Tongue (tissue), 2 donors: ENCODE results near the gene SKAP1. TPM values are rescaled to one million over a fixed set of nuclear protein-coding genes. Genes with fewer than 3 reads are reported as not detected.
A peak's percentile ranks its signal among the peaks of the same experiment; 100 is the strongest.
"Not testable (repeated sequence)": the region's sequence is repeated elsewhere in the genome, so short reads cannot be mapped to it uniquely, and the experiment has no call there.

Experiments
- DNase-seq: peaks from one replicate; pipeline ENCODE4 v3.0.0-alpha.2; 2015
- total RNA-seq: library from RNA; depleted of rRNA; stranded (reverse); fragments of >200 nt; gene quantifications from one replicate; pipeline ENCODE4 v1.2.3, GENCODE V29; 2014

The SKAP1 gene
- total RNA-seq, 1 donor from 2014 or later: 0.41 TPM

DNA sequence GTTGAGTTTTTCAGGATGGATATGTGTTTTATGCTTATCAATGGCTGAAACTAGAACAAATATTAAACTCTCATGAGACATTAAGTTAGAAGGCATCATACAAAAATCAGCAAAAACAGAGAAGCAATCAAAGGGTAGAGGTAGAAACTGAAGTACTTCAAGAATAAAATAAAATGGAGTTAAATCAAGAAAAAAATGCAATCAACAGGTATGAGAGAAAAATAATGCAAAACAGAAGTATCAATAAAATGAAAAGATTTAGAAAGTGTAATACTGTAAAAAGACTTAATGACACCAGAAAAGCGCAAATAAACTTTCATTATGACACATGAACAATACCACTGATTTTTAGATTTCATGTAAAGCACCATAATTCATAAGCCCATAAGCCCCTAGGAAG, 112.3 kb downstream of the SKAP1 start:
- DNase-seq: no peak

DNA sequence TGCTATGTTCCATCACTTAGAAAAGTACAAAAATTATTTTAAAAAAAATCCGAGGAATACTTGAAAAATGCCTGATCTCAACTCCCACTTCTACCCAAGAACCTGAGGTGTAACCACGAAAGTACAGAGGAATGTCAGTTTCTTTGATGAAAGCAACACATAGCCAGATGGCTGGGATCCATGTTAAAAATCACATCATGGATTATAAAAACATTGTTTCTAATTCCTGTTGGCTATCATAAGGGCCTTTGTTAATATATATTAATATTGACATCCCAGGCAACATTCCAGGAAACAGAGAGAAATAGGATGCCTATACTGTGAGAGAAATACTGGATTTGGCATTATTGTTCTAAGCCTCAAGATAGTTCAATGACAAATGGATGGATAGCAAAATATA, 115.3 kb downstream of the SKAP1 start:
- no peak for DNase-seq

DNA sequence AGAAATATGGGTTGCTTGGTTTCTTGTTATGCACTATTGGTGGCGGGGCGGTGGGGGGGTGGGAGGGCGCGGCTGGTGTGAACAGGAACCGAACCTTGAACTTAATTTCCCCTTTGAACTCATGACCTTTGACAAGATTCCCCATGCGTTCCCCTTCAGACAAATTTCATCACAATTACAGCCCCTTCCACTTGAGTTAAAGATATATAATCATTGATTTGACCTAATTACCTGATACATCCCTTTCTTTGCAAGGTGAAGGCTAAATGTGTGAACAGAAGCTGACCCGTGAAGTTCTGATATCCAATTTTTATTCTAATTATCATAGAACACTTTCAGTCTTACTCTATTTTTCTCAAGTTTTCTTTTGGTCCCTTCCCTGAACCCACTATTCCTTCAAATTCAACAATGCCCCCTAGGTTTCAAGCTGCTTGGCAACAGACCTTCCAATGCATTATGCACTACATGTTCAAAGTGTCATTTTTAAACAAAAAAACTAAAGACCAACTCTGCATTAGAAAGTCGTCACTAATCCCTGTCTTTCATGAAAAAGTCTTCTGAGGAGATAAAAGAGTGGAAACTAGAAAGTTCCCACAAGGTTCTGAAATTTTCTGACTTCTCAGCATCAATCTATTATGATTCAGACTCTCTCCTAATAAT, 116.8 kb downstream of the SKAP1 start:
- DNase-seq: no peak

DNA sequence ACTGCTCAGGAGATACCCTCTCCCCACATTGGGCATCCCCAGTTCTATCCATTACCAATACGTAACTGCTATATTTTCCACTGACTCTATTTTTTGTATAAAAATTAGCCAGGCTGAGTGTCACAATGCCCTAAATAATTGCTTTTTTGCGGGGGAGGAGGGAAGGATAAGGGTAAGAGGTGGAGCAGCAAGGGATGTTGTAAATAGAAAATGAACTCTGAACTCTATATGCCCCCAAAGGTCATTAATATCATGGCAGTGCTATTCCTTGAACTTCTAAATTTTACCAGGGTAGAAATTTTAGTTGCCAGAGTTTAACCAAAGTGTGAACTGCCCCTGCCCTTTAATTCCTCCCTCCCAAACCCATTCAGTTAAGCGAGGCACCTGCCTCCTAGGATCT, 118.7 kb downstream of the SKAP1 start:
- DNase-seq: no peak

DNA sequence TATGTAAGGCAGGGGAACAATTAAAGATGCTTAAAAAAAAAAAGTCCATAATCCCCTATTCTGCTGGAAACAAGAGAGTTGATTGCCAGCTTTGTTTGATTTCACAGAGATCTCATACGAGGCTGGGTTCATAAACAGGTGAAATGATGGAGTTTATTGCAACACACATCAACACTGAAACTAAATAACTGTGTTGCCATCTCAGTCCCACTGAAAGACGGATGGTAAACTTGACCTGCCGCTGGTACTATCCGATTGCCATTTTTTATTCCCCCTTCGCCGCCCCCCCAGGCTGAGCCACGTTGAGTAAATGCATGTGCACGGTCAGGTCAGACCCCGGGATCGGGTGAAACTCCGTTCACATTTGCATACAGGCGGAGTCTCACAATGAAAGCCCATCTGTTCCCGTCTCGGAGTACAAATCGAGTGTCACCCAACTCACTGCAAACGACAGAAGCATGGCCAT, 119.2 kb downstream of the SKAP1 start:
- peak; percentile 23 for DNase-seq

DNA sequence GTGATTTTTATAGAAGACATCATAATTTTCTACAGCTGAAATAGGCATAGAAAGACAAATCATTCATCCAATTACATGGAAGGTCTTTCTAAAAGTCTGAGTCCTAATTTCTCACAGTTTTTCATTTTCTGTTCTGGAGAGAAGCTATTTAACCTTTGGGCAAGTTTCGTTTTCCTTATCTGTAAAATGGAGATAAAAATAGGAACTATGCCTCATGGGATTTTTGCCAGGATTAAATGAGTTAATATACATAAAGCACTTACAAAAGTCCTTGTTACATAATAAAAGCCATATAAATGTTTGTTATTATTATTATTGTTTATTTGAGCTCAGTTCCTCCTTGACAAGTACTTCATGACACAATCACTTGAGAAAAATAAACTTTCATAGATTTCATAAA, 121.4 kb downstream of the SKAP1 start:
- DNase-seq: no peak

DNA sequence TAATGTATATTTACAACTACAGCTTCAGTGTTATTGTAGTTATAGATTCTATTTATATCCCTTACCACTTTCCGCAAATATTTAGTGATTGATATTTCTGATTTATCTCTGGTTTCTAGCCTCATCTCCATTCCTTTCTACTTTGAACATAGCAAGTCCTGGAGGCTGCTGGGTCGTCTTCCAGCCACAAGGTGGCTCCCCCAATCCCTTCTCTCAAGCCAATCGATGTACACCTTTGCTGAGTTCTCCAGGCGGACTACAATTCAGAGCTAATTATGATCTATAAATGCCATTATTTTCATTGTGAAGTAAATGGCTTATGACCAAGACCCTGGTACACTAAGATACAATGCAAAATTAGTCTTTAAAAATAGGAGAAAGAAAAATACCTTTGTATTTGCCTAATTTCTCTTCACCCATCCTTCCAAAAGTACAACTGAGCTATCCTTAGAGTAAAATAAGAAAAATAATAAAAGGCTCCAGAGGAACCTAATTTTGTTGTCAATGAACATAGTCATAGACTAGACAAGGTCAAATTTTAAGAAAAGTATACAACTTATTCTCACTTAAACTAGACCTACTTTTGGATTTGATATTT, 122.1 kb downstream of the SKAP1 start:
- DNase-seq: peak; percentile 63

DNA sequence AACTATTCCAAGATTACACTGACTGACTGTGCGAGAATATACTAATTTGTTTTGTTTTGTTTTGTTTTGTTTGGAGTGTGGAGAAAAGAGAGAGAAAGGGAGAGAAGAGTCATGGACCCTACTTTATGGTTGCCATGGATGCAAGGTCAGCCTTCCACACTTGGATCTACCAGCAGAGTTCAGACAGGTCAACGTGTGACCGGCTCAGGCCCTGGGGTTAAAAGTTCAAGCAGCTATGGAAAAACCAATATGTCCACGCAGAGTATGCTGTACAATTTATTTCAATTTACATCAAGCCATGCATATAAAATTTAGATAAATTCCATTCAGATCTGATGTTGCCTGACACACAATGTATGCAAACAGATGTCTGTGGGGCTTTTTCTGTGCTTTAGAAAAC, 122.8 kb downstream of the SKAP1 start:
- DNase-seq: no peak

DNA sequence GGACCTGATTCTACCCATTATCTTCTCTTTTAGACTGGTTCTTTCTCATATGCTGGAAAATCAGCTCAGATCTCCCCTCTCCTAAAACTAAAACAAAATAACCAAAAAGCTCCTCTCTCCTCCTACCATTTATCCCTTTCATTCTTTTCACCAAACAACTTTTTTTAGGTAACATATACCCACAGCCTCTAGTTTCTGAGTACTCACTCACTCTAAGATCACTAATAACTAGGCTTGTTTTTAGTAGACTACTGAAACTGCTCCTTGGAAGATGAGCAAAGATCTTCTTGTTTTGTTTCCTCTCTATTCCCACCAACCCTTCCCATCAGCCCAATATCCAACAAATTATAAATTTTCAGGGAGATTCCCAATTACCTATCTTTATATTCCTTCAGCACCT, 129.0 kb downstream of the SKAP1 start:
- no peak for DNase-seq

DNA sequence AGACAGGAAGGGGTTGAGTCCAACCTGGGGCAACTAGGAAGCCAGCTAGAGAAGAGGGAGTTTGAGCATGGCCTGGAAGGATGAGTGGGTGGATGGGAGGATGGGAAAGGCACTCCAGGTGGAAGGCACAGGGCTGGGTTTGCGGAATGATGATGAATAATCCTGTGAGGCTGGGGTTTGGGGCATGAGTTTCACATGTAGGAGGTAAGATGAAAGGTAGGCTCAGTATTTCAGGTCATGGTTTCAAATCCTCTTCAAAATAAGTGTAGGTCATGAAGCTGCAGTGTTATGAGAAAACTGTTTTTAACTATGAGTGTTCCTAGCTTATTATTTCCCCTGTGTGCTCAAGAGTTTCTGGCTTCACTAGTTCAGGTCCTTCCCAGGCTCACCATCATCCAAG, 130.3 kb downstream of the SKAP1 start:
- DNase-seq: no peak

DNA sequence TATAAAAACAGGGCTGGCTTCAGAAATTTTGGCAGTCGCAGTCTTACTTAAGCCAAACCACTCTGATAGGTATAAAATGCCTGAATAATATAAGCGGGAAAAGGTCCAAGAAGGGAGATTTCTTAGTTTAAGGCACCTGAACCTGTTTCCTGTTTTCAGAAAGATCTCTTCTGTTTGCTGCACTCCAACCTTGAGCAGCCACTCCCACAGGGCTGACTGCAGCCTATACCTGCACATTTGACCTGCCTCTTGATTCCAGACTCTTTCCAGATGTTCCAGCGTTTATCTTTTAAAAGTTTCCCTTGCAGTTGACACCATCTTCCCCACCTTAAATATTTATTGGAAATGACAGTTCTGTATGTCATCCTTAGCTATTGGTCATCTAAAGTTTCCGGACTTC, 132.2 kb downstream of the SKAP1 start:
- DNase-seq: no peak

DNA sequence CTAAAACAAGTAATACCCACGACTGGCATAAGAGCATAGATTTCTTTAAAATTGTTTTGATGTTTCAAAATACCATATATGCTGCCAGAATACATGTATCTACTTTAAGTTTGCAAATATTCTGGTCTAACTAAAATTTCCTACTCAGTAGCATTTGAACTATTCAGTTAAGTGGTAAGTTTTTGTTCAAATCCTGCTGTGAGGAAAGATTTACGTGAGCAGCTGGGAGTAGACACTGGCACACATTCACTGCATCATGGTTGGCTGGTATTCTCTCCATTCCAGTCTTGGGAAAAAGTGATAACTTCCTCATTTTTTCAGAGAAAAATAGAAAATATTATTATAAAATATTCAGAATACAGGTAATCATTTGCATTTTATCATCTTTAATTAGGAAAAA, 133.6 kb downstream of the SKAP1 start:
- peak; percentile 32 for DNase-seq

DNA sequence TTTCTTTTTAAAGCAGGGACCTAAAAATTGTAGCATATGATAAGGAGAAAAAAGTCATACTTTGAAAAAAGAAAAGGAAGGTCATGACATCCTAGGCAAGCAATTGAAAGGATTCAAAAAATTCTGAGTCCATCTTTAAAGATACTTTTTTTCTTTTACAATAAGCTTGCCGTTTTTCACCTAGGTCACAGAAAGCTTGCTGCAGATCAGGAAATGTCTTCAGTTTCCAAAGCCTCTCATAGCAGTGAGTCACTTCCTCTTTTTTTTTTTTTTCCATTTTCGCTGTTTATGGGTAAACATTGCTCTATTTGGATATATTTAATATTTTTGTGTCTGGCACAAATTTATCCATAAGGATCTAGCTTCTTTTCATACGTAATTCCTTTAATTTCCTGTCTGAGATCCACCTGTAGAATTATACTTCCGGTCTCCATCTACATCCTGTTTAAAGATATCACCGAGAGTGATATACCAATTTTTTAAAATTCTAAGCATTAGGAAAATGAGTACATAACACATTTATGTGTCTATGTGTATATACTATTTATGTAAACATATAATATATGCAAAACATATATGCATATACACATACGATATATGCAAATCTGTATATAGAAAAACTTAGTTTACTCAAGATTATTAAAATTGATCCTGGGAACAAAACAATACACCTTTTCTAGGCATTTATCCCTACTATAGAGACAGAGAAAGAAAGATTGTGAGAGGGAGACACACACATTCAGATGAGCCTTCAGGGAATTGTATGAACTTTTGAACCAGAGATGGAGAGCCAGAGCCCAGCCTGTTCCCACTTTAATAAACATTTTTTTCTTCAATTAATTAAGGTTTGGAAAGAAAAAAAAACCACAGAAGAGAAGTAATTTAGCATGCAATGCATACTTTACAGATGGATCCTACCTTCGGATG, 134.4 kb downstream of the SKAP1 start:
- DNase-seq: no peak

DNA sequence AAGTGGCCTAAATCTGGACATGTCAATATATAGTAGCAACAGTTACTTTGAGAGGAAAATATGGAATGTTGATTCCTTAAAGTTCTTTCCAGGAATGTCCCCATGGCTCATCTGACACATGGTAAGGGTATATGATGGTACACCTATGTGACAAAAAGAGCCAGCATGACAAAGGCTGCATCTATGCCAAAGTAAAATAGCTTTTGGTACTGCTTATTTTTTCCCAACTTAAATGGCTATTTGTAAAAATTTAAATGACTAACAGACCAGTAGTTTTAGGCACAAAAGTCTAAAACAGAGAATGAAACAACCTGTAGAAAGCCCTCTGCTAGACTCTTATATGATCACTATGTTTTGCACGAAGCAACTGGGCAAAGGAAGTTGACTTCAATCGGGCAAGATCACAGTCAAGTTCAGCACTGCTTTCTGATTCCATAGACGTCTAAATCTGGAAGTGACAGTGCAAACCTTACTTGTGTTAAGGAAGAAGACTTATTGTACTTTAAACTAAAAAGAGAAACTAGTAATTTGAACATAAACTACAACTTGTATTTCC, 135.1 kb downstream of the SKAP1 start:
- no peak for DNase-seq

DNA sequence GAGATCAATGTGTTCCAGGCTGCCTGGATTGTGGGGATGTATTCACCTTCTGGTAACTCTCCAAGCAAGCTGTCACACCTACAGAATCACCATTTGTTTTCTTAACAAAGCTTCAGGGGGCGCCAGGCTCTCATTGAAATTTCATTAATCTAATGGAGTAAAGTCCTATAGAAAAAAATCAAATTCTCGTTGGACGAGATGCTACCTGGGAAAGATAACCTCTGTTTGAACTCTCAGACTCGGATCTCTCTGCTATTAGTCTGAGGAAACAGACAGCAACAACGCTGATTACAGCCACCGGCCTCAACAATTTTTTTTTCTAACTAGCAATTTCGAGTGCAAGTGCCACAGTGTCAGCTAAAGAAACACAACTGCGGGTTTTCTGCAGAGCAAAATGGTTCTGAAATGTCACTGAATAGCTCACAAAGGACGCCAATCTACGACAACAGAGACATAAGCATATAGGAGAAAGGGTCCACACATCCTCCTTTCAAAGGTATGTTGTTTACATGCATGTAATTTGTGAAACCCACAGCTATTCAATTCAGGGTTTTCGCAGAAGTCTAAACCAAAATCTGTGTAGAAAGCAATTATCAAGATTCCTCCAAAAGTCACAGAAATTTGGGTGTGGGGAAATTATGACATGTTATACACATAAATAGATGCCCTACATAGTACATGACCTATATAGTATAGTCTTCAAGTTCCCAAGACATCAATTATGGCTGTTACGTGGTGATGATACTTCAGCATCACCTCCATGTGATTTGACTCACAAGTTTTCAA, 135.8 kb downstream of the SKAP1 start:
- DNase-seq: no peak

DNA sequence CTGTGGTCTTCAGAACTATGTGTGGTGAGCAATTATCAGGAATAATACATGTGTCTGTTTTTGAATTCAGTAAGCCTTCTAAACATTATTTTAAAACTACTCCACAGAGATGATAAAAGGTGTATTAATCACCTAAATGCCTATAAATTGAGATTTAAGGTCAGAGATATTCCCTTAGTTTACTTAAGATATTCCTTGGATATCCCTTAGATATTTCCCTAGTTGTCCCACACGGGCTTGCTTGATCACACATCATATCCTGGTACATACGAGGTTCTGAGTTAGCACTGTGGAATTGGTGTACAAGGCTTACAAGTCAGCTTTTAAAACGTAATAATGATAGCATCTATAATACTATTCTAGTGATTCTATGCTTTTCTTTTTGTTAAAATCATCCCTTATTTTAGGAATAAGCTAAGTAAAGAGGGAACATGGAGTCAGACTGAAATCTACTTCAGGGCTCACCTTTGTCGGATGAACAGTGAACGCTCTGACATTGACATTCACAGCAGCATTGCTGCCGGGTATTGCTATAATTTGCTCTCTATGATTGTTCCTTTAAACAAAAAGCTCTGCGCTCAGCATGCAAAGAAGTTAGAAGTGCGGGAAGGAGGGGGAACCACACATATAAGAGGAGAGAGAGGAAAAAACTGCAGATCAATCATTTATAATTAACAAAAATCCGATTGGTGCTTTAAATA, 136.5 kb downstream of the SKAP1 start:
- no peak for DNase-seq

DNA sequence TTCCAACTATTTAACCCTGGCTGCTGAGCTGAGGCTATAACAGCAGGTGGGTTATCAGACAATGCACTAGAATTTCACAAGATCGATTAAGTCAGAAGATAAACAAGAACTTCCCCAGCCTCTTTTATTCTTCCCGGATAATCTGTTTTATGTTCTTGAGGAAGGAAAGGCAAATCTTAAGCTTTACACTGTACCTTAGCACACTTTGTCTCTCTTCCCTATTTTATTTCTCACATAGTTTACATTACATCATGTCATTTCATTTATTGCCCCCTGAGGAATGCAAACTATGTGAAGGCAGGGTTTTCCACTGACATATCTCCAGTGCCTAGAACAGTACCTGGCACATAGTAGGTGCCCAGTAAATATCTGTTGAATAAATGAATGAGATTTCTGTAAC, 139.6 kb downstream of the SKAP1 start:
- DNase-seq: no peak

DNA sequence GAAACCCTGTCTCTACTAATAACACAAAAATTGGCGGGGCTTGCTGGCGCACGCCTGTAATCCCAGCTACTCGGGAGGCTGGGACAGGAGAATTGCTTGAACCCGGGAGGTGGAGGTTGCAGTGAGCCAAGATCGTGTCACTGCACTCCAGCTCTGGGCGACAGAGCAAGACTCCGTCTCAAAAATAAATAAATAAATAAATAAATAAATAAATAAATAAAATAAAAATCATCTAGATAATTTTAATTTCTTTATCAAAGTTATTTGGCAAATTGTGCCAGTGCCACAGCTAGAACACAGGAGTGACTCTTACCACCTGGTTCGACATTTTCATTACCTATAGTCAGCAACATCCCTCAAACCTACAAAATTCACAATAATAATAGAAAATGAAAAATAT, 143.1 kb downstream of the SKAP1 start:
- not testable (repeated sequence) for DNase-seq

DNA sequence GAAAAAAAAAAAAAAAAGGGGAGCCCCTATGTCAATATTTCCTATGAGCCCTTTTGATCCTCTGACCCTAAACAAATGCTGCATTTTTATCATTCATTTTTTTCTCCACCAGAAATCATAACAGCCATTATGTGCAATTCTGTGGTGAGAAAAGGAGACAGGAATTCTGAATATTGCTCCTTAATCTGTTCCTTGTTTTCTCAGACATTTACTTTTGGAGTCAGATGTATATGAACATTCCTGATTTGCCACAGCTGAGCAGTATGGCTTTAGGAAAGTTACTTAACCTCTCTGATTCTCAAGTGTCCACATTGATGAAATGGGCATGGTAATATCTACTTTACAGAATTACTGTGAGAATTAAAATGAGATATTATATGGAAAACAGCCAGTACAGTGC, 144.4 kb downstream of the SKAP1 start:
- DNase-seq: no peak

DNA sequence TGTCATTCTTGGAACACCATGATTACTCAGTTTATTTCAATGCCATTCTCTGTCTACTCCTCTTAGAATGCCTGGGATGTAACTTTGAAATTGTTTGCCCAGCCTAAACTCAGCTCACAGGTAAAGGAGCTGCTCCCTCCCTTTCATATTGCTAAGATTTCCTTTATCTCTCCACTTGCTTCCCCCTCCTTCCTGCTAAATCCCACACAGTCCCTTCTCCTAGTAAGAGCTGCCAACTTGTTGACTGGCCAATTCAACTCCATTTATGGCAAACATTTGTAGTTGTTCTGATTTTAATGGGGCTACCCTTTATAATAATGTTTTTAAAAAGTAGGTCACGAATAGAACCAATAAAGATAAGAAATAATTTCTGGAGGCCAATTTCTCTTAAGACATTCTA, 146.1 kb downstream of the SKAP1 start:
- DNase-seq: no peak

DNA sequence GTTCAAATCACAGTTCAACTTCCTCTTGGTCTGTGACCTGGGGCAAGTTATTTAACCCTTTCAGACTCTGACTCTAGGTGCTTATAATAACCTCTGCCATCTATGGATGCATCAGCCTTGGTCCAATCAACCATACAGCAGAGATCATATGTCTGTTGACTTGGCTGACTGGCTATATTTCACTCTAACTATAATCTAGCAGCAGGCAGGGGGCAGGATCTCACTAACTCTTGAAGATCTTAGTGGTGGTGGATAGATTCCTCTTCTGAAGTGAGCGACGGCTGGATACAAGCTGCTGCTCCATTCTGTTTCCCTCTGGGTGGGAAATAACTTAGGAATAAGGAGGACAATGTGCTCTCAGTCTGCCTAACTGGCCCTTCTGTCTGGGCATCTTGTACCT, 146.6 kb downstream of the SKAP1 start:
- no peak for DNase-seq

DNA sequence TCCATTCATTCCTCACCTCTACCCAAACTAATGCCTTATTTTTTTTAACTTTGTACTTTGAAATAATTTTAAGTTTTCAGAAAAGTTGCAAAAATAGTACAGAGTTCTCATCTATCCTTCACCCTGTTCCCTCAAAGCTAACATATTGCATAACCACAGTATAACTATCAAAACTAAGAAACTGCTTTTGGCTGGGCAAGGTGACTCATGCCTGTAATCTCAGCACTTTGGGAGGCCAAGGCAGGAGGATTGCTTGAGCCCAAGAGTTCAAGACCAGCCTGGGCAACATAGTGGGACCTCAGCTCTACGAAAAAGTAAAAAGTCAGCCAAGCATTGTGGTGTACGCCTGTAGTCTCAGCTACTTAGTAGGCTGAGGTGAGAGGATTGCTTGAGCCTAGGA, 147.7 kb downstream of the SKAP1 start:
- DNase-seq: no peak
